NCI-H2227 (cell line): ENCODE data around the gene JUND.
A peak's percentile ranks its signal among the peaks of the same experiment; 100 is the strongest.

Experiments used
- DNase-seq: peaks from one replicate; lab custom pipeline; 2025; ENCODE audit not compliant: unreplicated experiment; lab: John Stamatoyannopoulos, UW

JUND gene

GRCh38 chr19:18291019-18291524, 9.7 kb upstream of the JUND start:
- DNase-seq = no peak

- DNase-seq = no peak
Observed at GRCh38 chr19:18290302-18291018, 9.0 kb upstream of the JUND start.

- DNase-seq = no peak
Observed at GRCh38 chr19:18289471-18290301, 8.3 kb upstream of the JUND start.

- no peak for DNase-seq
Observed at GRCh38 chr19:18287836-18288772, 6.7 kb upstream of the JUND start.

DNA sequence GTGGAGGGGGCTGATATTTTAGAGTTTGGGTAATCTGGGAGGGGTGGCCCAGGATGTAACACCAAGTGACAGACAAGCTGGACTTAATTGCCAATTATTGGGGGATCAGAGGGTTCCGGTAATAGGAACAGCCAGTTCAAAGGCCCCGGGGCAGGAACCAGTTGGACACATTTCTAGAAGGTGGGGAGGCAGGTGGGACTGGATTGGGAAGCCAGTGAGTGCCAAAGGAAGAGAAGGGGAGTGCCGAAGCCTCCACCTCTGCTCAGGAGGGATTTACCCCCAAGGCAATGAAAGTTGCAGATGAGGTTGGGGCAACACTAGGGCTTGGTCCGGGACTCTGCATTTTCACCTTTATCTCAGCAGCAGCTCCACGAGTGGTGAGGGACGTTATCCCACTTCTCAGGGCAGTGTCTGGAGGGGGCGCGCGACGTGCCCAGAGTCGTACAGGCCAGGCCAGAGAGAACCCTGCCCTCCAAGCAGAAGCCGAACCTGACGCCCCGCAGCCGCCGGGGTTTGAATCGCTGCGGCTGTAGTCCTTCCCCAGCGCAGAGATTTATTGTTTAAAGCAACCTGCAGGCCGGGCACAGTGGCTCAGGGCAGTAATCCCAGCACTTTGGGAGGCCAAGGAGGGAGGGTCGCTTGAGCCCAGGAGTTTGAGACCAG, 5.7 kb upstream of the JUND start:
- DNase-seq = no peak

GRCh38 chr19:18284712-18285360, 3.4 kb upstream of the JUND start:
- no peak for DNase-seq

DNA sequence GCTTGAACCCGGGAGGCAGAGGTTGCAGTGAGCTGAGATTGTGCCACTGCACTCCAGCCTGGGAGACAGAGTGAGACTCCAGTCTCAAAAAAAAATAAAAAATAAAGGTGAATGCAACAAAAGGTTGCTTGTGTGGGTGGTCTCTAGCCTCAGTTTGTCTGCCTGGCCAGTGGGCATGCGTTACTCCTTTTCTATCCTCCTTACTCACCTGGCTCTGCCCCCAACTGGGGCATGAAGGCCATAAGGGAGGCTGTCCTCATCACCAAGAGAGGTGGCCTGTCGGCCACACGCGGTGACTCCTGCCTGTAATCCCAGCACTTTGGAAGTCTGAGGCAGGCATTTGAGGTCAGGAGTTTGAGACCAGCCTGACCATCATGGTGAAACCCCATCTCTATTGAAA, 1.9 kb upstream of the JUND start:
- no peak for DNase-seq

DNA sequence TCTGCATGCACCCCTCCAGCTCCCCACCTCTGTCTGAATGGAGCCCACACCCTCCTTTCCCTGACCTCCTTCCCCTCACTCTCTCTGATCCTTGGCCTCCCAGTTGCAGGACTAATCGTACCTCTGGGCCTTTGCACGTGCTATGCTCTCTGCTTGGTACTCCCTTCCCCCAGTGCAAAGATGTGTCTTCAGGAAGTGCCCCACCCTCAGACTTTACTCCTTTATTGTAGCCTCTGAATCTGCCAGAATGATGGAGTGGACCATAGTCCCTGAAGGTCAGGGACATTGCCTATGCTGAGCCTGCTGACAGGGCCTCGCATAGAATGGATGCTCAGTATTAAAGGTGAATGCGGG, 1.3 kb upstream of the JUND start:
- DNase-seq = no peak

DNA sequence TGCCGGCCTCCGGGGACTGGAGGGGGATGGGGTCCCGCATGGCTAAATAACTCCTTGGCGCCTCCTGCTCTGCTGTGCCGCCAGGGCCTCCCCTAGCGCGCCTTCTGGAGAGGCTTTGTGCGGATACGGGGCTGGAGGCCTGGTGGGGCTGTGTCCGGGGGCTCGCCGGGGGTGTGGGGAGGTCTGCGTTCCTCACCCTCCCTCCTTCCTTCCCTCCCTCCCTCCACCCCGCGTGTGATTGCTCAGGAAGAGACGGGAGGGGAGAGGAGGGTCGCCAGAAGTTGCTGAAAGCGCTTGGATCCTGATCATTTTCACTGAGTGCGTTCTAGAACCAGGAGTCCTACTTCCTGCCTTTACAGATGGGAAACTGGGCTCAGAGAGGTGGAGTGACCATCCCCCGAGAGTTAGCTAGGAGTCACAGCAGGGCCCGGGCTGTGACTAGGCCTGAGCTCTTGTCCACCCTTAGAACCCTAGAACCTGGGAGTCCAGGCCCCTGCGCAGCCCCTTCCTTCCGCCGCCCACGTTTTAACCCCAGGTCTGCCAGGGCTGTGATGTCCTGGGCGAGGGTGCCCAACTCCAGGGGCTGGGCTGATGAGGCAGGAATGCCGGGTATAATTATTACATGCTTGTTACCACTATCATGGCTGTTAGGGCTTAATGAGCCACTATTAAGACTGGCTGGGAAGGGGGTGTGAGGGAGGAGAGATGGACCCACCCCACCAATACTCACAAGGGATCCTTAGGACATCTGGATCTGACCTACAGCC, 782 bp upstream of the JUND start:
- DNase-seq = no peak

GRCh38 chr19:18280247-18281081, 958 bp downstream of the JUND start:
- DNase-seq = peak; percentile 73

GRCh38 chr19:18279516-18280246, 1.7 kb downstream of the JUND start:
- DNase-seq = peak; percentile 93

- DNase-seq = no peak
Observed at GRCh38 chr19:18279266-18279515, 2.2 kb downstream of the JUND start.

DNA sequence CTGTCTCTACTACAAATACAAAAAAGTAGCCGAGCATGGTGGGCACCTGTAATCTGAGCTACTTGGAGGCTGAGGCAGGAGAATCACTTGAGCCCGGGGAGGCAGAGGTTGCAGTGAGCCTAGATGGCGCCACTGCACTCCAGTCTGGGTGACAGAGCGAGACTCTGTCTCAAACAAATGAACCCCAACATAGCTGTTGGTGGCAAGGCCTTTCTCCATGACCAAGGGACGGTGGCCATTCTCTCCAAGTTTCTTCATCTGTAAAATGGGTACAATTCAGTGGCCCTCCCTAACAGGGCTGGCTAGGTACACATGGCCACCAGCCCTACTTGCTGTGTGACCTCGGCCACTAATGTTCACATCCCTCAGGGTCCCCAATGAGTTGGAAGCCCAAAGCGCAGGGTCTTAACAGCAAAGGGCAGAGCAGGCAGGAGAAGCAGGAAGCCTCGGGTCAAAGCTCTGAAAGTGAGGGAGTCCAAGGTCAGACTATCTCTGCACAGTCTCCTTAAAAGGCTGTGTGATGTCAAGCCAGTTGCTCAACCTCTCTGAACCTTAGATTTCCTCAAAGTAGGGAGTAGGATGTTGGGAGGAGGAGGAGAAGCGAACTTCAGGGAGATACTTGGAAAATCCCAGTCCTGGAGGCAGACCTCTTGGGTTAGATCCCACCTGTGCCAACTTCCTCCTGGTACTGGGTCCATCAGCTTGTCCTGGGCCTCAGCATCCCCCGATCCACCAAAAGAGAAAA, 2.7 kb downstream of the JUND start:
- no peak for DNase-seq

- no peak for DNase-seq
Observed at GRCh38 chr19:18274781-18275356, 6.6 kb downstream of the JUND start.

DNA sequence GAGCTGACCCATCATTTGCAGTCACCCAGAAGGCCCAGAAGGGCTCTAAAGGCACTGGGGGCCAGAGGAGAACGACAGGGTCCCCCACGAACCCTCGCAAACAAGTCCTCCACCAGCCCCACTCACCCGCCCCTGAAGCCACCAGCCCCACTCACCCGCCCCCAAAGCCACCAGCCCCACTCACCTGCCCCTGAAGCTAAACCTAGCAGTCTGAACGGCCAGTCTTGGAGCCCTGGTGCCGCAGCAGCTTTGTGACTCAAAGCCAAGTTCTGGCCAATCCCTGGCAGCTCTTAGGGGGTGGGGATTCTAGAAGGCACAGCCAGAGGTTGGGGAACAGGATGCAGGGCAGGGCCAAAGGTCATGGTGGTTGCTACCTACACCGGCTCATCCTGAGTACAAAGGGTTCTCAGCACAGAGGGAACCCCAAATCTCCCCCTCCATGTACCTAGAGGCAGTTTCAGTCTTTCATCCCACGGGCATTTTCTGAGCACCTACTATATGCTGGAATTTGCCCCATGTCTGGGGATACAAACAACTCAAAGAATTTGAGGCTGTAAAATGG, 7.1 kb downstream of the JUND start, which contains the start of gene IQCN:
Gene IQCN, minus strand, starts transcription at position 234 of the 562 bp plus-strand sequence. CDS start 4,974 bp downstream, outside the sequence.
- DNase-seq = no peak

- no peak for DNase-seq
Observed at GRCh38 chr19:18273561-18274218, 7.7 kb downstream of the JUND start.
